CD4-positive, CD25-positive, alpha-beta regulatory T cell (primary cell): Measurements from ENCODE around the gene WNT9A. TPM values are rescaled to one million over a fixed set of nuclear protein-coding genes. Genes with fewer than 3 reads are reported as not detected.
"Not testable (repeated sequence)": the region's sequence is repeated elsewhere in the genome, so short reads cannot be mapped to it uniquely, and the experiment has no call there.

Experiments used
- ATAC-seq, 2 donors: fragments of 150-1000 bp; cut with Tn5 transposase; one replicate each; pipeline ENCODE4 v1.10.0; 2021; ENCODE audit warnings: low read depth in 2 of 2, moderate number of reproducible peaks in 2 of 2, moderate library complexity in 1 of 2
- DNase-seq, 3 donors: peaks; one replicate each; pipeline versions ENCODE4 v3.0.0 to v3.0.0-alpha.2; 2012 to 2022; ENCODE audit warnings: mixed read lengths in 1 of 3
- H3K27ac ChIP-seq: one replicate; pipeline ENCODE4 v1.7.0; 2013; ENCODE audit warnings: mild to moderate bottlenecking, low read length; ENCODE audit not compliant: insufficient read depth, poor library complexity, severe bottlenecking
- H3K27me3 ChIP-seq: one replicate; pipeline ENCODE4 v1.7.0; 2013; ENCODE audit warnings: low read length; ENCODE audit not compliant: control insufficient read depth, insufficient read depth
- H3K36me3 ChIP-seq: one replicate; pipeline ENCODE4 v1.7.0; 2013; ENCODE audit warnings: mild to moderate bottlenecking, low read length, moderate library complexity; ENCODE audit not compliant: control insufficient read depth, insufficient read depth
- H3K4me1 ChIP-seq: 2 replicates; pipeline ENCODE4 v1.7.0; 2013; ENCODE audit warnings: mild to moderate bottlenecking, low read length; ENCODE audit not compliant: insufficient read depth, control insufficient read depth, poor library complexity, severe bottlenecking
- H3K4me3 ChIP-seq: one replicate; pipeline ENCODE4 v1.7.0; 2013; ENCODE audit warnings: low read depth, mild to moderate bottlenecking, low read length, moderate library complexity
- H3K9me3 ChIP-seq, 2 experiments: 1 replicate in 1 of 2; 2 replicates in 1 of 2; pipeline ENCODE4 v1.7.0; 2013; ENCODE audit warnings: low read length in 2 of 2, mild to moderate bottlenecking in 1 of 2, moderate library complexity in 1 of 2; ENCODE audit not compliant: control insufficient read depth in 2 of 2
- H3K27ac Mint-ChIP-seq, 3 donors: one replicate each; pipeline ENCODE4 v1.8.0; 2020 to 2022; ENCODE audit warnings: mild to moderate bottlenecking in 3 of 3, mixed read lengths in 3 of 3, moderate library complexity in 2 of 3
- H3K27me3 Mint-ChIP-seq: one replicate; pipeline ENCODE4 v1.8.0; 2022; ENCODE audit warnings: mild to moderate bottlenecking, mixed read lengths
- H3K36me3 Mint-ChIP-seq: one replicate; pipeline ENCODE4 v1.8.0; 2020; ENCODE audit warnings: mixed read lengths
- H3K4me1 Mint-ChIP-seq, 4 donors: one replicate each; pipeline ENCODE4 v1.8.0; 2020 to 2022; ENCODE audit warnings: mixed read lengths in 4 of 4, mild to moderate bottlenecking in 1 of 4
- H3K4me3 Mint-ChIP-seq, 4 donors: one replicate each; pipeline ENCODE4 v1.8.0; 2020 to 2022; ENCODE audit warnings: mild to moderate bottlenecking in 4 of 4, mixed read lengths in 4 of 4, moderate library complexity in 3 of 4
- H3K9me3 Mint-ChIP-seq, 7 donors: one replicate each; pipeline ENCODE4 v1.8.0; 2020 to 2022; ENCODE audit warnings: mixed read lengths in 7 of 7, mild to moderate bottlenecking in 3 of 7, moderate library complexity in 2 of 7
- polyA plus RNA-seq, 4 donors: library from polyadenylated mRNA; unstranded; fragments of 300-500 nt; fragmentation: Illumina TruSeq; gene quantifications; one replicate each; pipeline ENCODE4 v1.2.3, GENCODE V29; 2021
- total RNA-seq: library from RNA; stranded (reverse); gene quantifications from one replicate; pipeline ENCODE4 v1.2.3, GENCODE V29; 2022

The WNT9A gene
- total and polyA plus RNA-seq, 5 donors from 2014 or later, result 0.20 TPM; not detected in 4

- H3K36me3 Mint-ChIP-seq, result no peaks in the 10 kb centered on the region
- H3K27me3 ChIP-seq, result no peaks in the 10 kb centered on the region
- peaks cover 5 to 6% (median 6%) of the 10 kb centered on the region in 4 donors for H3K4me1 Mint-ChIP-seq
- no peaks in the 10 kb centered on the region for H3K9me3 Mint-ChIP-seq
- peak overlapping the region in 1 of 4 donors; percentile 33 for H3K4me3 Mint-ChIP-seq
- no peaks in the 10 kb centered on the region for H3K9me3 ChIP-seq
- no peak for DNase-seq
- H3K27me3 Mint-ChIP-seq, result peaks cover 10% of the 10 kb centered on the region
- H3K27ac Mint-ChIP-seq, result no peak overlapping the region
- H3K27ac ChIP-seq, result no peak overlapping the region
- H3K4me3 ChIP-seq, result no peak overlapping the region
- H3K36me3 ChIP-seq, result no peaks in the 10 kb centered on the region
- no peaks in the 10 kb centered on the region for H3K4me1 ChIP-seq
- ATAC-seq, result no peak
Observed at GRCh38 chr1:227912866-227913265, 34.9 kb downstream of the WNT9A start.

GRCh38 chr1:227911376-227911775, 36.4 kb downstream of the WNT9A start:
- H3K36me3 Mint-ChIP-seq, result no peaks in the 10 kb centered on the region
- Histone ChIP-seq H3K4me1 (no peaks in the 10 kb centered on the region), H3K27me3 (no peaks in the 10 kb centered on the region), H3K36me3 (no peaks in the 10 kb centered on the region), H3K27ac (no peak overlapping the region), H3K9me3 (no peaks in the 10 kb centered on the region), H3K4me3 (no peak overlapping the region)
- no peak overlapping the region for H3K4me3 Mint-ChIP-seq
- H3K27me3 Mint-ChIP-seq, result peaks cover 10% of the 10 kb centered on the region
- peak overlapping the region in 1 of 3 donors; percentile 37 for H3K27ac Mint-ChIP-seq
- DNase-seq, result no peak
- H3K4me1 Mint-ChIP-seq, result peaks cover 4 to 6% (median 5%) of the 10 kb centered on the region in 4 donors
- H3K9me3 Mint-ChIP-seq, result no peaks in the 10 kb centered on the region
- ATAC-seq, result no peak

GRCh38 chr1:227910511-227911153, 37.1 kb downstream of the WNT9A start:
- Histone ChIP-seq H3K4me3 (no peak overlapping the region), H3K9me3 (no peaks in the 10 kb centered on the region), H3K27me3 (no peaks in the 10 kb centered on the region), H3K4me1 (no peaks in the 10 kb centered on the region), H3K27ac (no peak overlapping the region), H3K36me3 (no peaks in the 10 kb centered on the region)
- peaks cover 10% of the 10 kb centered on the region for H3K27me3 Mint-ChIP-seq
- H3K36me3 Mint-ChIP-seq, result no peaks in the 10 kb centered on the region
- H3K9me3 Mint-ChIP-seq, result no peaks in the 10 kb centered on the region
- no peak overlapping the region for H3K27ac Mint-ChIP-seq
- H3K4me3 Mint-ChIP-seq, result no peak overlapping the region
- H3K4me1 Mint-ChIP-seq, result peaks cover 2 to 6% (median 5%) of the 10 kb centered on the region in 4 donors
- ATAC-seq (no peak), DNase-seq (no peak)

GRCh38 chr1:227909923-227910328, 37.8 kb downstream of the WNT9A start:
- H3K27ac ChIP-seq, H3K9me3 ChIP-seq, H3K27ac Mint-ChIP-seq, H3K4me1 ChIP-seq, H3K36me3 Mint-ChIP-seq, H3K9me3 Mint-ChIP-seq, H3K4me1 Mint-ChIP-seq, DNase-seq, ATAC-seq, H3K27me3 Mint-ChIP-seq, H3K27me3 ChIP-seq, H3K4me3 ChIP-seq, H3K36me3 ChIP-seq: not testable (repeated sequence)
- H3K4me3 Mint-ChIP-seq, result peak overlapping the region in 1 of 4 donors; percentile 51

GRCh38 chr1:227909188-227909587, 38.5 kb downstream of the WNT9A start:
- peaks cover 10% of the 10 kb centered on the region for H3K27me3 Mint-ChIP-seq
- no peaks in the 10 kb centered on the region for H3K4me1 ChIP-seq
- peaks cover 2 to 6% (median 5%) of the 10 kb centered on the region in 4 donors for H3K4me1 Mint-ChIP-seq
- no peaks in the 10 kb centered on the region for H3K36me3 Mint-ChIP-seq
- no peaks in the 10 kb centered on the region for H3K9me3 Mint-ChIP-seq
- DNase-seq (no peak), ATAC-seq (no peak)
- no peaks in the 10 kb centered on the region for H3K36me3 ChIP-seq
- no peak overlapping the region for H3K4me3 Mint-ChIP-seq
- no peak overlapping the region for H3K27ac Mint-ChIP-seq
- H3K9me3 ChIP-seq, result no peaks in the 10 kb centered on the region
- no peak overlapping the region for H3K4me3 ChIP-seq
- H3K27me3 ChIP-seq, result no peaks in the 10 kb centered on the region
- no peak overlapping the region for H3K27ac ChIP-seq

- Mint-ChIP-seq H3K4me1 (peaks cover 2 to 6% (median 5%) of the 10 kb centered on the region in 4 donors), H3K27ac (peak overlapping the region in 2 of 3 donors; percentile 6), H3K36me3 (no peaks in the 10 kb centered on the region), H3K9me3 (no peaks in the 10 kb centered on the region), H3K4me3 (no peak overlapping the region), H3K27me3 (peaks cover 10% of the 10 kb centered on the region)
- no peaks in the 10 kb centered on the region for H3K36me3 ChIP-seq
- no peaks in the 10 kb centered on the region for H3K9me3 ChIP-seq
- DNase-seq (no peak), ATAC-seq (no peak)
- no peak overlapping the region for H3K27ac ChIP-seq
- H3K4me1 ChIP-seq, result no peaks in the 10 kb centered on the region
- no peak overlapping the region for H3K4me3 ChIP-seq
- no peaks in the 10 kb centered on the region for H3K27me3 ChIP-seq
Observed at GRCh38 chr1:227908359-227908758, 39.4 kb downstream of the WNT9A start.

- H3K4me1 ChIP-seq, result no peaks in the 10 kb centered on the region
- no peaks in the 10 kb centered on the region for H3K9me3 Mint-ChIP-seq
- peak overlapping the region in 1 of 3 donors; percentile 19 for H3K27ac Mint-ChIP-seq
- H3K27me3 ChIP-seq, result no peaks in the 10 kb centered on the region
- H3K27ac ChIP-seq, result no peak overlapping the region
- H3K4me3 Mint-ChIP-seq, result no peak overlapping the region
- H3K4me3 ChIP-seq, result no peak overlapping the region
- no peaks in the 10 kb centered on the region for H3K36me3 ChIP-seq
- H3K9me3 ChIP-seq, result no peaks in the 10 kb centered on the region
- DNase-seq (no peak), ATAC-seq (no peak)
- H3K27me3 Mint-ChIP-seq, result peaks cover 10% of the 10 kb centered on the region
- H3K4me1 Mint-ChIP-seq, result peaks cover under 1 to 6% (median 3%) of the 10 kb centered on the region in 4 donors
- H3K36me3 Mint-ChIP-seq, result no peaks in the 10 kb centered on the region
Observed at GRCh38 chr1:227907439-227908015, 40.2 kb downstream of the WNT9A start.

GRCh38 chr1:227906550-227907071, 41.1 kb downstream of the WNT9A start:
- H3K9me3 Mint-ChIP-seq, result no peaks in the 10 kb centered on the region
- H3K27ac ChIP-seq, result no peak overlapping the region
- H3K4me3 Mint-ChIP-seq, result no peak overlapping the region
- no peaks in the 10 kb centered on the region for H3K27me3 ChIP-seq
- no peaks in the 10 kb centered on the region for H3K36me3 ChIP-seq
- no peak for DNase-seq
- H3K27ac Mint-ChIP-seq, result peak overlapping the region in 1 of 3 donors; percentile 19
- no peak overlapping the region for H3K4me3 ChIP-seq
- no peak for ATAC-seq
- H3K4me1 Mint-ChIP-seq, result peaks cover 0 to 6% (median 5%) of the 10 kb centered on the region in 4 donors
- no peaks in the 10 kb centered on the region for H3K9me3 ChIP-seq
- no peaks in the 10 kb centered on the region for H3K4me1 ChIP-seq
- no peaks in the 10 kb centered on the region for H3K36me3 Mint-ChIP-seq
- H3K27me3 Mint-ChIP-seq, result peaks cover 5% of the 10 kb centered on the region
